Activated CD4-positive, alpha-beta T cell treated with anti-CD3 and anti-CD28 coated beads, Interleukin-2, amount 50 U/mL, for 24 hours (primary cell): Measurements from ENCODE around the gene CDC42EP4.

ENCODE experiments used
- DNase-seq, 2 donors: peaks; one replicate each; pipeline ENCODE4 v3.0.0-alpha.2; 2020; ENCODE audit warnings: low read depth in 1 of 2, low spot score in 1 of 2

CDC42EP4 gene

DNA sequence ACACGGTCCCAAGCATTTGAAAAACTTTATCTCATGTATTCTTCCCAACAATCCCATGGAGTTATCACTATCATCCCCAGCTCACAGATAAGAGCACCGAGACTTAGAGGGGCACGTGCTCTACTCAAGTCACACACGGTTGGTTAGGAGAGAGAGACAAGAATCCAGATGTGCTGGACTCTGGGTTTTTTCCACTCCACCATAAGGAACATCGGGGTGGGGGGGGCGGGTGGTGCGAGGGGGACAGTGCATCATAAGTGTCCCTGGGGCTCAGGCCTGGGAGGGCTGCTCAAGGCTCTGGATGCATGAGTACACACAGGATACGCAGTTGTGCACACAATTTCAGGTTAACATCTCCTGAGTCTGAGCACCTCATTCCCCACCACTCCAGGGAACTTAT, 7.4 kb downstream of the CDC42EP4 start:
- no peak for DNase-seq

DNA sequence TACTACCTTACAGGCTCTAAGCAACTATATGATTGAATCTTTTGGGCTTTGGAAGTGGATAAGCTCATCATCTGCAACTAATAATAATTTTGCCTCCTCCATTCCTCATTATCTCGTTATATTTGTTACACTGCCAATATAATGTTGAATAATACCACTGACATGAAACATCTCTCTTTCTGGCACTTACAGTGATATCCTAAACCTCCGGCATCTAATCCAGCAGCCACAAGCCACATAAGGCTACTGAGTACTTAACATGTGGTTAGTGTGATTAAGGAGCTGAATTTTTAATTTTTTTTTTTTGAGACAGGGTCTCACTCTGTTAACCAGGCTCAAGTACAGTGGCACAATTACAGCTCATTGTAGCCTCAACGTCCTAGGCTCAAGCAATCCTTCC, 9.6 kb downstream of the CDC42EP4 start:
- no peak for DNase-seq

DNA sequence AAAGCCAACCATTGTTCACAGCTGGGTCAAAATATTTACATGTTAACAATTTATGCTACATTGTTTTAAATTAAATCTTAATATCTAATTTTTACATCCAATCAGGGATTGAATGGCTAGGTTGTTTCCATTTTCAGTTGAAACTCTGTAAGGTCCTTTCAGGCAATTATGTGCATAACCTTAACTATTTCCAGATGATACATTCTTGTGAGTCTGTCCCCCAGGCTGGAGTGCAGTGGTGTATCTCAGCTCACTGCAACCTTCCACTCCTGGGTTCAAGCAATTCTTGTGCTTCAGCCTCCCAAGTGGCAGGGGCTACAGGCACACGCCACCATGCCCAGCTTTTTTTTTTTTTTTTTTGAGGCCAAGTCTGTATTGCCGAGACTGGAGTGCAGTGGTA, 10.4 kb downstream of the CDC42EP4 start:
- no peak for DNase-seq

DNA sequence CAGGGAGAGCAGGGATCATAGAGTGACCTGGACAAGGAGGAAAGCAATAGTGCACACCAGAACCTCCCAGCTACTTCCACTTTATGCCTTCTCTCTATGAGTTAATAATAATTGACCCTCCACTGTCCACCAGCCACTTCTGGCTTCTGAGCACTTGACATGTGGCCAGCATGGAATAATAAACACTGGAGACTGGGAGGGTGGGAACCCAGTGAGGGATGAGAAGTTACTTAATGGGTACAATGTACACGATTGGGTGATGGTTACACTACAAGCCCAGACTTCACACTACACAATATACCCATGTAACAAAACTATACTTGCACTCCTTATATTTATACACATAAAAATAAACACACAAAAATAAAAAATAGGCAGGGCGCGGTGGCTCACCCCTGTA, 11.4 kb downstream of the CDC42EP4 start:
- DNase-seq = no peak

DNA sequence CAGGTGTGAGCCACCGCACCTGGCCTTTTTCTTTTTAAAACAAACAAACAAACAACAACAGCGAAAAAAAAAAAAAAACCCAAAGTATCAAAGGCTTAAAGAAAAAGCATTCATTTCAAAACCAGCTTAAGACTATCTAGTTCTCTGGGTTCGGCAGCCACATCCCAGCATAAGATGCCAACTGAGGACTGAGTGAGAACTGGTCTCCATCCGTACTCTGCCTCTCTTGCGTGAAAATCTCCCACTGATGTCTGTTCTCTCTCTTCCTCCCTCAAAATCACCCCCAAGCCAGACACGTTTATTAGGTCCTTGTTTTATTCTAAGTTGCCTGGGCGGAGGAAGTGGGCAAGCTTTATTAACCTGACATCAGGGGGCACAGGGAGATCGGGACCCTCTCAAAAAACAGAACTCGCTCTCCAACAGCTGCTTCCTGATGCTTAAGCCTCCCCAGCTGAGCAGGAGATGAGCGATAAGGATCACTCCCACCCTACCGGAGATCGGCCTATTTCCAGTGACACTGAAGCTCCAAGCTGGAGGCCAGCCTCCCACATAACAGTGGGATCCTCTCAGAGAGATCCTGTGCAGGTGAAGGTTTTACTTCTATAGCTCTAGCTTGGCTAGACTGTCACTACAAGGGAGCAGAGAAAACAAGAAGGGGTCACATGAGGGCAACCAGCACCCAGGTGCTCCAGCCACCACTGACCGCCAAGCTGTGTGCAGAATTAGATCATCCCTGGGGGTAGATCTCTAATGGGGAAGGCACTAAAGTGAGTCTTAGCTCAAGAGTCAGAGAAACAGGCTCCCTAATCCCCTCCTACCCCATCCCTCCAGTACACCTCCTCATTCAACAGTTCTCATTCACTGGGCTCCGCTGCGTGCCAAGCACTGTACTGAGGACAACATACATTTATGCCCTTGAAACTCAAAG, 13.6 kb downstream of the CDC42EP4 start:
- no peak for DNase-seq

DNA sequence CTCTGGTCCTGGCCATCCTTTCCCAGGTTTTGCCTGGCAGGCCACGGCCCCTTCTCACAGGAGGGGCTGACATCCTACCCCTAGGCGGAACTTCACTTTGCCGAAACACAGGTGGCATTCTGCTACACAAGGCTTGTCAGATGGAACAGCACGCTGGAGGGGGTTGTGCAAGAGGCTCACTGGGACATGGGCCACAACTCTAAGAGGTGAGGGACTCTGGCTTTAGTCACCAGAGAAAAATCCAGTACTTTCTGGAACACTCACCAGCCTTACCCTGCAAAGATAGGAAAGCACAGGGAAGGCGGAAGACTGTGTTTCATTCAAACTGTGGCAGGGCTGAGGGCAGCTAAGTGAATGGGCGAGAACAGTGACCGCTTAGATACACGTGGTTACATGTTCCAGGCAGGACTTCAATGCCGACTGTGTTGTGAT, 18.3 kb downstream of the CDC42EP4 start:
- no peak for DNase-seq

DNA sequence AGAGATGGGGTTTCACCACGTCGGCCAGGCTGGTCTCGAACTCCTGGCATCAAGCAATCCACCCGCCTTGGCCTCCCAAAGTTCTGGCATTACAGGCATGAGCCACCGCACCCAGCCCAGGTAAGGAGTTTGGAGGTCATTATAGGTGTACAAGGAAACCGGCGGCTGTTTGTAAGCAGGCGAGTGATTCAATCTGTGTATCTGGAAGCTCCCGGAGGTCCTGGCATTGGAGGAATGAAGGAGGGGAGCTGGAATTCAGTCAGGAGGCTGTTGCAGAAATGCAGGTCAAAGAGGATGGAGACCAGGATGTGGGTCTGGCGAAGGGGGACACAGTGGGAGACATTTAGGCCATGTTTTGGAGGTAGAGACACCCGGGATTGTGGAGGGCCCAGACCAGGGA, 18.8 kb downstream of the CDC42EP4 start:
- no peak for DNase-seq

DNA sequence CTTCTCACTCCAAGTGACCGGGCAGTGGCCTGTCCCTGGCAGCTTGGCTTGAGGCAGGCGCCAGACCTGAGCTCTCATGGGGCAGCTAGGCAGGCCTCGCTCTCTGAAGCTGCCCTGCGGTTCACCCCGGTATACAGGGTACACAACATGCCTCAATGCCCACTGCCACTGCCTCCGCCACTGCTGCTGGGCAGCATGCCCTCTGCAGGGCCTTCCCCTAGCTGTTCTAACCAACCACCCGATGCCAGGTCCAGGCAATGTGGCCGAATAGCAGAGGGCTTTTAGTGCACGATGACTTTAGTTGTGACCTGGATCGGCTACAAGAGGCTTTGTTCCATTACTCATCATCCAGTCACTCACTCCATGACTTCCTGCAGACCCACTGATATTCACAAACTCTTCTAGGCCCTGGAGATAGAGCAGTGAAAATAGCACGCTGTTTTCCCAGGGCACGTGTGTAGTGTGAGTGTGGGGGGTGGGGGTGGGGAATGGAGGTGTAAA, 19.7 kb downstream of the CDC42EP4 start:
- no peak for DNase-seq

DNA sequence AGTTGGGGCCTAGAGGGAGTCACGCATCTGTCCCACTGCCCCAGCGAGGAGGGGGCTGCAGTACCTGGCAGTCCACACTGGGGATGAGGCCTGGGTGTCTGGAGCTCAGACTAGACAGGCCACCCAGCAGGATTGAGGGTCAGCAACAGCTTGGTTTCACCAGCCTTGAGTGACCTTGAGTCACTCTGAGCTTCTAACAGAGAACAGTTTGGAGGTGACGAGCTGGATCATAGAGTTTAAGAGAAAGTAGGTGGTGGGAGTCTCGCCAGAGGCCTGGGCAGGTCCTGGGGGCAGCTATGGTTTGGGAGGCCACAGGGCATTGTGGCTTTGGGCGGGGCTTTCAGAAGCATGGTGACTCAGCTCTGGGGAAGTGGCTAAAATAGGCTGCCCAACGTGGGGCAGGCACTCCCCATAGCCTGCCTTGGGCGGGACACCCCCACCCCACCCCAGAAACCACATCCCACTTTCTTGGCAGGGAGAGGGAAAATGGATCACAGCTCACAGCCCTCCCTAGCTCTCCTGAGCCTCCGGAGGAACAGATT, 20.5 kb downstream of the CDC42EP4 start:
- no peak for DNase-seq

DNA sequence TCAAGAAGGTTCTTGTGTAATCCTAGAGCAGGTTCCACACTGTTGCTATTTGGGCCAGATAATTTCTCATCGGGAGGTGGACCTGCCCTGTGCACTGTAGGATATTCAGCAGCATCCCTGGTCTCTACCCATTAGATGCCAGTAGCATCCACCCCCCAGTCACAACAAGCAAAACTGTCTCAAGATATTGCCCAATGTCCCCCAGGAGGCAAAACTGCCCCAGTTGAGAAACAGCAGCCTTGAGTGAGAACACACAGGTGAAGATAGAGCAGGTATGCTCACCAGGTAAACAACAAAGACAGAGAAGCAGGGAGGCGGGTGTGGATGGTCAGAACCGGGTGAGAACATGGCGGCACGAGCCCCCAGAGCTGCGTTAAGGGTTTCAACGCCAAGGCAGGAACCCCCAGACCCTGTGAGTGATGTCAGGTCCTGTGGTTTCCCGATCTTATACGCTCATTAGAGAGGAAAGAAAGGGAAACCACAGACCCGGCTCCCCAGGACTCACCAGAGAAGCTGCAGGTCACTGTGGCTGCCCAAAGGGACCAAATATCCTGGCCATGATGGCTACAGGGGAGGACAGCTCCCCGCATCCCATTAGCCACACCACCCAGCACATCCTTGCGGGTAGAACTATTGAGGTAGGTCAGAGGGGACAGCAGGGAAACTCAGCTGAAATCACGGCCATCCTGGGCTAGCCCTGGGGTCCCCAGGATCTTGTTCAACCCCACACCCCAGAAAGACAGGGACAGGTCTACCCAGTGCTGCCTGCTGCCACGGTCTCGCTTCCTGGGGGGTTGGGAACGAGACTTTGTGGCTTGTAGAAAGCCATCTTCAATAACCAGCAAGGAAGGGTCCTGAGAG, 21.2 kb downstream of the CDC42EP4 start:
- DNase-seq = no peak

DNA sequence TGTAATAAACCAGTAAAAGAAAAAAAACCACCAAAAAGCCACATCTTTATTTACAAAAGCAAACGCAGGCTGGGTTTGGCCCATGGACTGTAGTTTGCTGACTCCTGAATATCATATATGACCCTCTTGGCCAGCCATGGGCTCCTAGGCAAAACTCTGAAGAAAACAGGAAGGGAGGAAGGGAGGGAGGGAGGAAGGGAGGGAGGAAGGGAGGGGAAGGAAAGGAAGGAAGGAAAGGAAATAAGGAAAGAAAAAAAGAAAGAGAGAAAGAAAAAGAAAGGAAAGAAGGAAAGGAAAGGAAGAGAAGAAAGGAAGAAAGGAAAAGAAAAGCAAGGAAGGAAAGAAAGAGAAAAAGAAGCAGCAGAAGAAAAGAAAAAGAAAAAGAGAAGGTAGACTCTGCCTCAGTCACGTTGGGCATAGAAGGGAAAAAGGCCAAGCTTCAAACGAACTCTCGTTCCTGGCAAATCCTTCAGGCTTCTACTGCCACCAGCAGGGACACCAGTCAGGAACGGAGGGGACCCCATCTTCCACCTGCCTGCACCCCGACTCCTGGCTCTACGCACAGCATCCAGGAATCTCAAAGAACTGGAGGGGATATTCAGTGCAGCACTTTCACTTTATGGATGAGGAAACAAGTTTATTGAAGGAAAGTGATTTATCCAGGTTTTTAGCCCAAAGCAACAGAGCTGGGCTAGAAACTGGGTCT, 22.1 kb downstream of the CDC42EP4 start:
- DNase-seq = no peak

DNA sequence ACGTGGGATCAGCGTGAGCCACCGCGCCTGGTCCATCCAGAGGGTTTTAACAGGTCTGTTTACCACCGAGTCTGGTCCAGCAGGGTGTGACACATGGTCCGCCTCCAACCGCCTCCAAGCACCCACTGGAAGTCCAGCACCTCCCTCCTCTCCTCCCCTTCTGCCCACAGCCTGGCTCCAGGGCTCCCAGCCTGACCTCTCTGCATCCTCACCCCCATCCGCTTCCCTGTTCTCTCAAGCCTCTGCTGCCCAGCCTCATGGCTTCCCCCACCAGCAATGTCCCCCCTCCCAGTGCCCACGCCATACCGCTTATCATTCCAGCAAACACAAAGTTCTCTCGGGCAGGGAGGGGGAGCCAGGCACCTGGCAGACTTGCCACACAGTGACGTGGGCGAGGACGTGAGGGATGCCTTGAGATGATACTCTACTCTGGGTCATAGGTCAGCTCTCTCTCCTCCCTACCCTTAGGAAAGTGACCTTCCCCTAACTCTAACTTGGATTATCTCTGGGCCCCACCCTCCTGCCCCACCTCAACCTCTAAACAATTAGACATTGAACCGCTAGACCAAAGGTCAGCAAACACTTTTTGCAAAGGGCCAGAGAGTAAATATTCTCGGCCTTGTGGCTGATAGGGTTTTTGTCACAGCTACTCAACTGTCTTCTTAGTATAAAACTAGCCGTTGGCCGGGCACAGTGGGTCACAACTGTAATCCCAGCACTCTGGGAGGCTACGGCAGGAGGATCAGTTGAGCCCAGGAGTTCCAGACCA, 23.1 kb downstream of the CDC42EP4 start:
- DNase-seq = no peak

DNA sequence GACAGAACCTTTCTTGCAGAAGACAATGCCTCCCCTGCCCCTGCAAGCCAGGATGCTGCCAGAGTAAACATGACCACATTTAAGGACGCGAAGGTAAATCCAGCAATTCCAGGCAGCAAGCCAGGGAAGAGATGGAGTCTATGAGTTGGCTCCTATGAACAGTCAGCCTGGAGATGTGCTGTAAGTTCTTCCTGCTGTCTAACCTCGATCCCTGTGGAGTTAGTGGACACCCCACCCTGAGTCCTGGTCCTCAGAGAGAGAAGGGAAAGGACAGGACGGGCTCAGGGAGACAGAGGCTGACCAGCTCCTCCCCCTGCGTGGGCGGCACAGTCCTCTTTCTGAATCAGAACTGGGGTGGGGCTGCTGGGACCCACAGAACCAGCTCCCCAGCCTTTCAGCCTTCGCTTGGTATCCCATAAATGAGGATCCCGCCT, 24.9 kb downstream of the CDC42EP4 start:
- no peak for DNase-seq

DNA sequence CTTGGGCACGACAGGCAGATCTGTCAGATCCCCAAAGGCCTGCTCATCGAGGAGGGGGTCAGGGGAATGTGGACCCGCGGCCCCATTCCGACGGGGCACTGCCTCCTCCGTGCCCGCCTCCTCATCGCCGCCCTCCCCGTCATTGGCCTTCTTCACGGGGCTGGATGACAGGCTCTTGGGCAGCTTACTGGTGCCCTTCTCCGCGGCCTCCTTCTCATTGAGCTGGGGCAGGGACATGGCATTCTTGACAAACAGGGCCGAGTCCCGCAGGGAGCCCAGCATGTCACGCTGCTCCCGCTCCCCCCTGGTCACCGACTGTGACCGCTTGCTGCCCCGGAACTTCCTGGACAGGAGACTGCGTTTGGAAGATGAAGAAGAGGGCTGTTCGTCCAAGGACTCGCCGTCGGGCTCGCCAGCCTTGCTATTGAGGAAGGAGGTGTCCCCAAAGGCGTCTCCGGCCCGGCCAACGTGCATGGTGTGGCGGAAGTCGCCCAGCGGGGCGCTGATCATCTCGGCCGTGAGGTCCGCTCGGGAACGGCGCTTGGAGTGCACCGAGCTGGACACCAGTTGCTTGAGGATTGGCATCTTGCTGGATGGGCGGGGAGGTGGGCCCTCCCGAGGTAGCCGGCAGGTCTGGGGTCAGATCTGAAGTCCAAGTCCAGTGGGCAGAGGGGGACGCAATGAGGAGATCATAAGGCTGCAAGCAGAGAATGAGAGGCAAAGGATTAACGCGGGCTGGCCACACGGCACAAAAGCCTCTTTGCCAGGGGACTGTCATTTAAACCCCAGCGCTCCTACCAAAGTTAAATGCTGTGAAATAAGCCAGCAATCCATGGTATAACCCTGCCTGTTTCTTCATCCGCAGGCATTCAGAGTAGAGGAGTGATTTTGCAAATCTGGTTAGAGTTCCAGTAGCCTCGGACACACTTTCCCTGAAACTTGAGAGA, 25.6 kb downstream of the CDC42EP4 start:
- DNase-seq = no peak

DNA sequence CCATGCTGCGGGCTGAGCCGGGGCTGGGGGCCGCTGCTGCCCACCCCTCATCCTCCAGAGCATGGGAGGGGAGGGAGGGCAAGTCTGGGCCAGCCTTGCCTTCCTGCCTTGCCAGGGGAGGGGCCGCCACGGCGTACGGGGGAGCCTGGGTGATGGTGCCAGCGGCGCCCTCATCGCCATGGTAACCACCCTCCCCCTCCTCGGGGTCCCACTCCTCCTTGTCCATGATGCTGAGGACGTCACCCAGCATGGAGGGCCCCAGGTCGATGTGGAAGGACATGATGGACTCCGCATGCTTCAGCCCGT, 26.2 kb downstream of the CDC42EP4 start:
- no peak for DNase-seq

DNA sequence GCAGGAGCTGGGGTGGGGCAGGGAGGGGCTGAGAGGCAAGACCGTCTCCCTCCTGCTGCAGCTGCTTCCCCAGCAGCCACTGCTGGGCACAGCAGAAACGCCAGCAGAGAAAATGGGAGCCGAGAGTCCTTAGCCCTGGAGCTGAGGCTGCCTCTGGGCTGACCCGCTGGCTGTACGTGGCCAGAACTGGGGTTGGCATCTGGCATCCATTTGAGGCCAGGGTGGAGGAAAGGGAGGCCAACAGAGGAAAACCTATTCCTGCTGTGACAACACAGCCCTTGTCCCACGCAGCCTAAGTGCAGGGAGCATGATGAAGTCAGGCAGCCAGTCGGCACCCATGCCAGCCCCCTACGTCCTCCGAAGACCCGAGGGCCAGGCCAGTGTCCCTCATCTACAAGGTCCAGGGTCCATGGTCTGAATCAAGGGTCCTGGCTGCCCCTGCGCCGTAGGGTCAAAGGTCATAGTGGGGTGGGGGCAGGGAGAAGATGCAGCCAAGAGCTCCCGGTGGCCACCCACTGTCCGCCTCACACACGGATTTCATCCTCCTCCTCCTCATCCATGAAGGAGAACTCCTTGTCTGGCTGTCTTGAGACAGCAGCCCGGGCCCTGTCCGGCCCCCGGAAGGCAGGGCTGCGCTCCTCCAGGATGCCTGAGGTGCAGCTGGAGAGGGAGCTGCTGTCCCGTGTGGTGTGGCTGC, 26.7 kb downstream of the CDC42EP4 start:
- DNase-seq = no peak

DNA sequence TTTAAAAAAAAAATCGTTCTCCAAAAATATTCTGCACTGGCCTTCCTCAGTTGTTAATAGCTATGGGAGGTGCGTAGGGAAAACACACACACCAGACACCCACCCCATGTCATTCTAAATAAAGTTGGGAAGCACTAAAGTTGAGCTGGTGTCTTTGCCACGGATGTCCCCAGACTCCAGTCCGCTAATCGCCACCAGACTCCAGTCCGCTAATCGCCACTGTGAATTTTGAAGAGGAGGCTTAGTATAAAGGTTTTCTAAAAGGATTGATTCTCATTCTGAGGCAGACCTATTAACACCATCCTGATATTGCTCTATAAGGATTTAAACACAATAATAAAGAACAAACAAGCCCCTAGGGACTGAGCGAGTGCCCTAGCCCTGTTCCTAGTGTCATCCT, 27.4 kb downstream of the CDC42EP4 start:
- no peak for DNase-seq

DNA sequence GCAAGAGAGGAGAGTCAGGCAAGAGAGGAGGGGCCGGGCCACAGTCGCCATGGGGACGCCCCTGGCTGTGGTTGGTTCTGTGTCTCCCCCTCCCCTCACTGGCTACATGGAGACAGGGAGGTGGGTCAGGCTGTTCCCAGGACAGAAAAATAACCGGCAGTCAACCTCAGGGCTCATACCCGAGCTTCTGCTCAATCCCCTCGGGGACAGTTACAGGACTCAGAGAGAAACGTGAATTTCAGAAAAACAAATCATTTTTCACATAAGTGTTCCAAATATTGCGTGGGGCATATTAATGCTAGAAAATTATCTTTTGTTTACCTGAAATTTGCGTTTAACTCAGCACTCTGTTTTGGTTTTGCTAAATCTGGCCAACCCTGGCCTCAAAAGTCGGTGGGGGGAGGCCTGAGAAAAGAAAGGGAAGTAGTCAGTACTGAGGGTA, 27.9 kb downstream of the CDC42EP4 start:
- DNase-seq = no peak

DNA sequence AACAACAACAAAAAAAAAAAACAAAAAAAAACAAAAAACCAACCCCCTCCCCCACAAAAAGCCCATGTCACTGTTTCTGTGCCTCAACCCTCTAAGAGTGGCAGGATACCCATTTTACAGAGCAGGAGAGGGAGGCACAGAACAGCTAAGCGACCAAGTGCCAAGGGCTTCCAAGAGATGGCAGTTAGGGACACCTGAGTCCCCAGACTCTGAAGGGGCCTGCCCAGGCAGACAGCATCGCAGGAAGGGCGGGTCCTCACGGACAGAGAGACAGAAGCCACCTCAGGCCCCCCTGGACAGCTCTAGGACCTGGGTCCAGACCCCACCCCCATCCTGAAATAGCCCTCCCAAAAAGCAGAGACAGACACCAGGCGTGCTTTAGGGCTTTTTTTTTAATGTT, 28.6 kb downstream of the CDC42EP4 start:
- DNase-seq = no peak
